Pulmonary artery endothelial cell (primary cell): ENCODE results near the gene ADGRE3. TPM values are rescaled to one million over a fixed set of nuclear protein-coding genes. Genes with fewer than 3 reads are reported as not detected.
"Not testable (repeated sequence)": the region's sequence is repeated elsewhere in the genome, so short reads cannot be mapped to it uniquely, and the experiment has no call there.

ENCODE experiments used
- DNase-seq: peaks from one replicate; pipeline ENCODE4 v3.0.0-alpha.2; 2011; ENCODE audit warnings: low read depth, low spot score
- total RNA-seq: library from RNA; depleted of rRNA; stranded (reverse); fragments of >200 nt; gene quantifications from 2 replicates; pipeline ENCODE4 v1.2.3, GENCODE V29; 2014

ADGRE3 gene
- total RNA-seq, 1 donor from 2014 or later: not detected

GRCh38 chr19:14670408-14670807 lies 4.2 kb downstream of the ADGRE3 start:
- no peak for DNase-seq

- DNase-seq: no peak
These were observed 4.7 kb downstream of the ADGRE3 start for GRCh38 chr19:14669940-14670339.

- no peak for DNase-seq
These were observed 13.2 kb downstream of the ADGRE3 start for GRCh38 chr19:14661372-14661924.

- DNase-seq: no peak
These were observed 14.7 kb downstream of the ADGRE3 start for GRCh38 chr19:14659874-14660489.

- DNase-seq: no peak
These were observed 18.9 kb downstream of the ADGRE3 start for GRCh38 chr19:14655726-14656125.

- no peak for DNase-seq
These were observed 19.7 kb downstream of the ADGRE3 start for GRCh38 chr19:14654786-14655560.

- DNase-seq: no peak
These were observed 24.5 kb downstream of the ADGRE3 start for GRCh38 chr19:14650161-14650560.

- no peak for DNase-seq
These were observed 25.6 kb downstream of the ADGRE3 start for GRCh38 chr19:14649020-14649419.

GRCh38 chr19:14648506-14648905 lies 26.1 kb downstream of the ADGRE3 start:
- no peak for DNase-seq

- no peak for DNase-seq
These were observed 34.9 kb downstream of the ADGRE3 start for GRCh38 chr19:14639536-14640277.

GRCh38 chr19:14632286-14632685 lies 42.4 kb downstream of the ADGRE3 start:
- no peak for DNase-seq

GRCh38 chr19:14629557-14629956 lies 45.1 kb downstream of the ADGRE3 start:
- DNase-seq: no peak

GRCh38 chr19:14624491-14624890 lies 50.2 kb downstream of the ADGRE3 start:
- DNase-seq: not testable (repeated sequence)

- no peak for DNase-seq
These were observed 55.2 kb downstream of the ADGRE3 start for GRCh38 chr19:14619404-14619803.

GRCh38 chr19:14616407-14616806 lies 58.2 kb downstream of the ADGRE3 start:
- DNase-seq: no peak

- DNase-seq: no peak
These were observed 59.0 kb downstream of the ADGRE3 start for GRCh38 chr19:14615623-14616022.

GRCh38 chr19:14614099-14614412 lies 60.6 kb downstream of the ADGRE3 start:
- no peak for DNase-seq

GRCh38 chr19:14613399-14614098 lies 61.1 kb downstream of the ADGRE3 start:
- DNase-seq: not testable (repeated sequence)

GRCh38 chr19:14612657-14613056 lies 62.0 kb downstream of the ADGRE3 start:
- DNase-seq: no peak

GRCh38 chr19:14612242-14612641 lies 62.4 kb downstream of the ADGRE3 start:
- DNase-seq: not testable (repeated sequence)

- DNase-seq: no peak
These were observed 63.6 kb downstream of the ADGRE3 start for GRCh38 chr19:14611051-14611450.

GRCh38 chr19:14606627-14607026 lies 68.0 kb downstream of the ADGRE3 start:
- DNase-seq: no peak
